NCI-H82 treated with DMSO at 0.1 percent for 48 hours (cell line): ENCODE measurements around the gene DCANP1.
A peak's percentile ranks its signal among the peaks of the same experiment; 100 is the strongest.
"Not testable (repeated sequence)": the region's sequence is repeated elsewhere in the genome, so short reads cannot be mapped to it uniquely, and the experiment has no call there.

Experiments
- DNase-seq: peaks from one replicate; lab custom pipeline; 2025; ENCODE audit not compliant: unreplicated experiment; lab: John Stamatoyannopoulos, UW

Gene DCANP1

GRCh38 chr5:135447298-135447929 is at the start of gene DCANP1:
Gene DCANP1 (minus strand): TSS chr5:135447348. CDS start chr5:135447108, 240 bp downstream.
- DNase-seq = no peak

GRCh38 chr5:135495531-135495930 is 48.4 kb upstream of the DCANP1 start:
- DNase-seq = not testable (repeated sequence)

GRCh38 chr5:135494196-135494595 is 47.0 kb upstream of the DCANP1 start:
- DNase-seq = no peak

GRCh38 chr5:135493406-135494180 is 46.4 kb upstream of the DCANP1 start:
- DNase-seq = no peak

- DNase-seq = no peak
These were observed 45.1 kb upstream of the DCANP1 start for GRCh38 chr5:135492319-135492626.

GRCh38 chr5:135491552-135492318 is 44.6 kb upstream of the DCANP1 start:
- peak; percentile 52 for DNase-seq

GRCh38 chr5:135491038-135491551 is 43.9 kb upstream of the DCANP1 start:
- DNase-seq = no peak

- DNase-seq = no peak
These were observed 43.3 kb upstream of the DCANP1 start for GRCh38 chr5:135490245-135491037.

- no peak for DNase-seq
These were observed 42.5 kb upstream of the DCANP1 start for GRCh38 chr5:135489466-135490244.

- DNase-seq = peak; percentile 89
These were observed 41.7 kb upstream of the DCANP1 start for GRCh38 chr5:135488727-135489465.

GRCh38 chr5:135487839-135488514 is 40.8 kb upstream of the DCANP1 start:
- DNase-seq = no peak

GRCh38 chr5:135487037-135487395 is 39.9 kb upstream of the DCANP1 start:
- no peak for DNase-seq

- DNase-seq = no peak
These were observed 39.2 kb upstream of the DCANP1 start for GRCh38 chr5:135486131-135487036.

- DNase-seq = no peak
These were observed 37.5 kb upstream of the DCANP1 start for GRCh38 chr5:135484674-135485086.

- no peak for DNase-seq
These were observed 36.1 kb upstream of the DCANP1 start for GRCh38 chr5:135483254-135483653.

- peak; percentile 88 for DNase-seq
These were observed 35.3 kb upstream of the DCANP1 start for GRCh38 chr5:135482381-135482933.

- DNase-seq = no peak
These were observed 34.8 kb upstream of the DCANP1 start for GRCh38 chr5:135481909-135482311.

GRCh38 chr5:135481387-135481786 is 34.2 kb upstream of the DCANP1 start:
- DNase-seq = no peak
